Measurements from ENCODE around the gene RGS6. TPM values are rescaled to one million over a fixed set of nuclear protein-coding genes. Genes with fewer than 3 reads are reported as not detected.

Gene RGS6
- total RNA-seq, 1 experiment from 2014 or later: not detected

GRCh38 chr14:72546344-72547016, 614.3 kb downstream of the RGS6 start:
- Histone ChIP-seq H3K9ac (ENCODE audit: low read length) (no peak overlapping the region), H3K4me1 (ENCODE audit: insufficient read depth, low read length) (peaks cover 20% of the 10 kb centered on the region), H4K20me1 (ENCODE audit: low read length) (no peaks in the 10 kb centered on the region), H3F3A (ENCODE audit: low read length, unreplicated experiment) (no peaks in the 10 kb centered on the region), H3K4me2 (ENCODE audit: low read length) (no peak overlapping the region), H2AFZ (ENCODE audit: low read length) (no peak overlapping the region), H3K9me2 (replicated peaks; ENCODE audit: low read length) (no peaks in the 10 kb centered on the region), H3K27me3 (ENCODE audit: low read length) (no peaks in the 10 kb centered on the region), H3K4me3 (ENCODE audit: low read length) (no peak overlapping the region), H3K79me2 (ENCODE audit: low read length) (no peaks in the 10 kb centered on the region), H3K9me3 (ENCODE audit: low read length) (no peaks in the 10 kb centered on the region), H3K27ac (ENCODE audit: low read length) (no peak overlapping the region), H3K36me3 (ENCODE audit: low read depth, low read length) (no peaks in the 10 kb centered on the region)
- POLR2A ChIA-PET (ENCODE audit: unreplicated experiment): no interaction called here
- DNase-seq: no peak
- intact Hi-C loops (cut with micrococcal nuclease): no loop called here
- TF ChIP-seq EZH2 (IDR thresholded peaks at IDR 0.05; ENCODE audit: low read length, unreplicated experiment) (no peak), EZH2phosphoT487 (IDR thresholded peaks at IDR 0.05; ENCODE audit: borderline replicate concordance, low read length) (no peak)
- TF ChIP-seq, protein P1, sequence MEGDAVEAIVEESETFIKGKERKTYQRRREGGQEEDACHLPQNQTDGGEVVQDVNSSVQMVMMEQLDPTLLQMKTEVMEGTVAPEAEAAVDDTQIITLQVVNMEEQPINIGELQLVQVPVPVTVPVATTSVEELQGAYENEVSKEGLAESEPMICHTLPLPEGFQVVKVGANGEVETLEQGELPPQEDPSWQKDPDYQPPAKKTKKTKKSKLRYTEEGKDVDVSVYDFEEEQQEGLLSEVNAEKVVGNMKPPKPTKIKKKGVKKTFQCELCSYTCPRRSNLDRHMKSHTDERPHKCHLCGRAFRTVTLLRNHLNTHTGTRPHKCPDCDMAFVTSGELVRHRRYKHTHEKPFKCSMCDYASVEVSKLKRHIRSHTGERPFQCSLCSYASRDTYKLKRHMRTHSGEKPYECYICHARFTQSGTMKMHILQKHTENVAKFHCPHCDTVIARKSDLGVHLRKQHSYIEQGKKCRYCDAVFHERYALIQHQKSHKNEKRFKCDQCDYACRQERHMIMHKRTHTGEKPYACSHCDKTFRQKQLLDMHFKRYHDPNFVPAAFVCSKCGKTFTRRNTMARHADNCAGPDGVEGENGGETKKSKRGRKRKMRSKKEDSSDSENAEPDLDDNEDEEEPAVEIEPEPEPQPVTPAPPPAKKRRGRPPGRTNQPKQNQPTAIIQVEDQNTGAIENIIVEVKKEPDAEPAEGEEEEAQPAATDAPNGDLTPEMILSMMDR (conservative IDR thresholded peaks at IDR 0.05; ENCODE audit: low read depth, low read length): no peak
- no TSS peak for BruUV-seq (replicated peaks)
- CTCF ChIA-PET: no interaction called here
- ATAC-seq: no peak

DNA sequence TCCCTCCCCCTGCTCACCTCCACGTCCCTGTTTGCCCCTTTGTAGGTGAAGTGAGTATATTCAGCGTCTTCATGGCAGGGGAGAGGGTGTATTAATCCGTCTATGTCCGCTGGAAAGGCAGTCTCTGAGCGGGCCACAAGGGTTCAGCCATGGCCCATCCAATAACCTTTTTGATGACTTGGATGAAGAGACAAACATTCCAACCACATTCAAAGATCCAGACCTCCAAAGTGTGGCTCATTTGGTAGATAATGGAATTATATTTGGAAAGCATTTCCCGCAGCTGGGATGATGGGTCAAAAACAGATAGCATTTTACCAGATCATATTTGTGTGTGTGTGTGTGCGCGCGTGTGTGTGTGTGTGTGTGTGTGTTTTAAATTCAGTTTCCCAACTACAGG, 615.8 kb downstream of the RGS6 start:
- H4K20me1 ChIP-seq (ENCODE audit: low read length): no peaks in the 10 kb centered on the region
- no peaks in the 10 kb centered on the region for H3K27me3 ChIP-seq (ENCODE audit: low read length)
- DNase-seq (no peak), ATAC-seq (no peak)
- ChIA-PET CTCF (no interaction called here), POLR2A (ENCODE audit: unreplicated experiment) (no interaction called here)
- H3K9me3 ChIP-seq (ENCODE audit: low read length): no peaks in the 10 kb centered on the region
- no peak overlapping the region for H3K4me3 ChIP-seq (ENCODE audit: low read length)
- no TSS peak for BruUV-seq (replicated peaks)
- H3F3A ChIP-seq (ENCODE audit: low read length, unreplicated experiment): no peaks in the 10 kb centered on the region
- no peak overlapping the region for H3K27ac ChIP-seq (ENCODE audit: low read length)
- H3K79me2 ChIP-seq (ENCODE audit: low read length): no peaks in the 10 kb centered on the region
- no peaks in the 10 kb centered on the region for H3K9me2 ChIP-seq (replicated peaks; ENCODE audit: low read length)
- H3K9ac ChIP-seq (ENCODE audit: low read length): no peak overlapping the region
- intact Hi-C loops (cut with micrococcal nuclease): no loop called here
- no peak for TF ChIP-seq EZH2 (IDR thresholded peaks at IDR 0.05; ENCODE audit: low read length, unreplicated experiment)
- TF ChIP-seq, protein P1 (conservative IDR thresholded peaks at IDR 0.05; ENCODE audit: low read depth, low read length): no peak
- TF ChIP-seq EZH2phosphoT487 (IDR thresholded peaks at IDR 0.05; ENCODE audit: borderline replicate concordance, low read length): no peak
- H3K4me2 ChIP-seq (ENCODE audit: low read length): no peak overlapping the region
- H3K4me1 ChIP-seq (ENCODE audit: insufficient read depth, low read length): peaks cover 20% of the 10 kb centered on the region
- no peaks in the 10 kb centered on the region for H3K36me3 ChIP-seq (ENCODE audit: low read depth, low read length)
- no peak overlapping the region for H2AFZ ChIP-seq (ENCODE audit: low read length)

DNA sequence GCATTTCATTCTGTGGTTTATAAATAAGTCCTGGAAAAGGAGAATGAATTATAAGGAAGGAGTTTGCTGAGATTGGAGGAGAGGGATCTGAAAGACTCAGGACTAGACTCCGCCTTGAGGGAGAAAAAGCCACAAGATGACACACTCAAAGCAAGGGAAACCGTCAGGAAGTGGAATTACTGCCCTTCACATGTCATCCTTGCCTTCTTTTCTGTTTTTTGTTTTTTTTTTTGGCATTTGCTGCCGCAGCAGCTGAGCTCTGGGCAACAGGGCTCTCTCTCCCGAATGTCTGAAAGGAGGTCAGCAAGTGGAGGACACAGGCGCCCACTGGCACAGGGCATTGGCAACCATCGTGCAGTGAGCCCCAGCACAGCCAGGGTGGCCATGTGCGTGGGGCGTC, 616.8 kb downstream of the RGS6 start:
- intact Hi-C loops (cut with micrococcal nuclease): no loop called here
- peak; percentile 39 for DNase-seq
- no peaks in the 10 kb centered on the region for H4K20me1 ChIP-seq (ENCODE audit: low read length)
- H3K4me2 ChIP-seq (ENCODE audit: low read length): no peak overlapping the region
- ChIA-PET CTCF (no interaction called here), POLR2A (ENCODE audit: unreplicated experiment) (no interaction called here)
- TF ChIP-seq, protein P1 (conservative IDR thresholded peaks at IDR 0.05; ENCODE audit: low read depth, low read length): no peak
- TF ChIP-seq EZH2 (IDR thresholded peaks at IDR 0.05; ENCODE audit: low read length, unreplicated experiment) (no peak), EZH2phosphoT487 (IDR thresholded peaks at IDR 0.05; ENCODE audit: borderline replicate concordance, low read length) (no peak)
- H3K9ac ChIP-seq (ENCODE audit: low read length): no peak overlapping the region
- ATAC-seq: no peak
- H3K79me2 ChIP-seq (ENCODE audit: low read length): no peaks in the 10 kb centered on the region
- H3K9me3 ChIP-seq (ENCODE audit: low read length): no peaks in the 10 kb centered on the region
- no peak overlapping the region for H3K4me3 ChIP-seq (ENCODE audit: low read length)
- H3K9me2 ChIP-seq (replicated peaks; ENCODE audit: low read length): no peaks in the 10 kb centered on the region
- H3K27me3 ChIP-seq (ENCODE audit: low read length): no peaks in the 10 kb centered on the region
- peaks cover 20% of the 10 kb centered on the region for H3K4me1 ChIP-seq (ENCODE audit: insufficient read depth, low read length)
- BruUV-seq (replicated peaks): no TSS peak
- no peaks in the 10 kb centered on the region for H3F3A ChIP-seq (ENCODE audit: low read length, unreplicated experiment)
- peak overlapping the region; percentile 39 for H2AFZ ChIP-seq (ENCODE audit: low read length)
- H3K27ac ChIP-seq (ENCODE audit: low read length): no peak overlapping the region
- no peaks in the 10 kb centered on the region for H3K36me3 ChIP-seq (ENCODE audit: low read depth, low read length)
